Fibroblast of peridontal ligament (primary cell): ENCODE data around the gene MANEA.
"Not testable (repeated sequence)": the region's sequence is repeated elsewhere in the genome, so short reads cannot be mapped to it uniquely, and the experiment has no call there.

Experiments used
- DNase-seq: peaks from one replicate; pipeline ENCODE4 v3.0.0-alpha.2; 2010; ENCODE audit errors: extremely low read depth

The MANEA gene

DNA sequence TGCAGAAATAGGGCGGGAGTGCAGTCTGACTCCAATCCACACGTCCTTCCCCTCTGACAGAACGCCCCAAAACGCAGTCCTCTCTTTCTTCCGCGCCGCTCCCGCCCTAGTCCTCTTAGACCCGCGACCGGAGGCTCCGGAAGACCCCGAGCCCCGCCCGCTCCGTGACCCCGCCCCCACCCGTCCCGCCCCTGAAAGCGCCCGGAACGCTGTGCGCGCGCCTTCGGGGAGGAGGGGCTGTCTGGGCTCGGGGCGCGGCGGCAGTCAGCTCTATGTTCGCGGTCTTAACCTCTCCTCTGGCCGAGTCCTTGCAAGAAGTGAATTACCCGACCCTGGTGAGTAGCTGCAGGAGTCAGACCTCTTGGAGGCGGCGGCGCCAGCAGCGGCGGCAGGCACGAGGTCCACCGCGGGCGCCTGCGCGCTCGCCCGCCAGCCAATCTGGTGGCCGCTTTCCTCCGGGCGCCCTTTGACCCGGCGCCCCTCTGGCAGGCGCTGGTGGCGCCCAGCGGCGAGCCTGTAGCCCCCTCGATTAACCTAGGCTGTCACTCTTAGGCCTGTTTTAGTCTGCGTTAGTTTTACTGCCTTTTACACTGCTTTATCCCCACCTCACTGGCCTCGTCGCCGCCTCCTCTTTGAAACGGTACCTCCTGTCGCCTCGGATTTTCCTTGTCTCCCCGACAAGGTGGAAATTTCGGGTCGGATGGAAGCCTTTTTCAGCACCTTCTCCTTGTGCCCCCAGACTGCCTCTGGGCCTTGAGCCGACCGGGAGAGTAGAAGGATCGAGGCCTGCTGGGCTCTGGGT is at the start of gene MANEA:
Gene MANEA, plus strand, starts transcription at position 232 of the 802 bp plus-strand sequence. CDS start 8,905 bp downstream, outside the sequence.
- DNase-seq = peak; percentile 77

GRCh38 chr6:95529762-95530161 is 47.6 kb upstream of the MANEA start:
- no peak for DNase-seq

GRCh38 chr6:95530176-95530819 is 47.0 kb upstream of the MANEA start:
- no peak for DNase-seq

- DNase-seq = no peak
Observed at GRCh38 chr6:95543798-95544197, 33.5 kb upstream of the MANEA start.

DNA sequence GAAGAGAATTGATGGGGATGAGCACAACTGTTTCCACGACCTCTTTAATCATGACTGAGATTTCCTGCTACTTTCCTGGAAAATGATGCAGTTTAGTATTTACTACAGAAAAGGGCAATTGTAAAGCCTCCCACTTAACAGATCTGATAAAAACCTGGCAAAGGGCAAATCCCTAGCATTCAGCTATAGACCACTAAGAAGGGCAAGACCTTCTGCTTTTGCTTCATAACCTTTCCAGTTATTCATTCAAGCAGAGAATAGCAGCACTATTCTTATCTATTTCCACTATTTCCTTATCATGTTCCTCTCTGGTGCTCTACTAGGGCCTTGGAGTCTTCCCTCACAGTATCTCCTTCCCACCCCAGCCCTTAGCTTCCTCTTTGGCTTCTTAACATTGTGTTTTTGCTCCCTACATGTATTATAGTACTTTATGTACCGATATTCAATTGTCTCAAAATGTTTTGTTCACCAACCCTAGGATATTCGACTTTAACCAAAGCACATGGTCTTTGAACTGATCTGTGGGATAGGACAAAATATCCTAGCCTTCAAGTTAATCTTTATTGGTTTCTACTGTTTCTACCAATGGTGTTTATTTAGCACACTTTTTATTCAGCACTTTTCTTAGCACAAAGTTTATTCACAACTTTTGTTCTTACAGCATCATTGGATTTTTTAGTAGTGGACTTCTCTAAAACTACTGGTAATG is 32.7 kb upstream of the MANEA start:
- no peak for DNase-seq

DNA sequence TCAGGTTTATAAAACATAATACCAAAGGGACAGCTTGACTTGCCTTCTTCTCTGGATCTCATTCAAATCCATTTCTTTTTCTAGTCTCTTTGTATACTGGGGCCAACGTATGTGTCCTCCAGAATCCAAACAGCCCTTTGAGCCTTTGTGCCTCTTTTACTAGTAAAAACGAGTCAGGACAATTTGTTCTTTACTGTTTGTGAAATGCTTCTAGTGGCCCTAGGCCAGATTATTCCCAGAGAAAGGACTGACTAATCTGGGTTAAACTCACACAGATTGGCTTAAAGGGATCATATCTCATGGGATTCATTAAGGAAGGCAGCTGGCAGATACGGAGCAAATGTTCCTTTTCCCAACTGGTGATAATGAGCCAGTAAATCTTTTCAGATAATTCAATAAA is 32.1 kb upstream of the MANEA start:
- DNase-seq = no peak

DNA sequence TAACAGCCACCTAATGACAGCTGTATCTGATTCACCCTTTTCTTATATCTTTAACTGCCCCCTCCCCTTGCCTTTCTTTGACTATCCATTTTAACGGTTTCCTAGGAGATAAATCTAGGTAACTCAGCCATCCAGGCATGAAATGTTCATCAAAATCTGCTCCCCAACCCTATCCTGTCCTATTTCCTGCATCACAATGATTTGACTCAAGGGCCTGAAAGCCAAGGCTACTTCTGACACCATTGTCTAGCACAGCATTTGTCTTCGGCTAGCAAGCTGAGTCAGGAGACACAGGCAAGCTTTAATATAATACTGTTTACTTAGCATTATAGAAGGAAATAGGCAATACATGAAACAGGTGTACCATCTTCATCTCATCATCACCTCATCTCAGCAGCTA is 31.6 kb upstream of the MANEA start:
- no peak for DNase-seq

DNA sequence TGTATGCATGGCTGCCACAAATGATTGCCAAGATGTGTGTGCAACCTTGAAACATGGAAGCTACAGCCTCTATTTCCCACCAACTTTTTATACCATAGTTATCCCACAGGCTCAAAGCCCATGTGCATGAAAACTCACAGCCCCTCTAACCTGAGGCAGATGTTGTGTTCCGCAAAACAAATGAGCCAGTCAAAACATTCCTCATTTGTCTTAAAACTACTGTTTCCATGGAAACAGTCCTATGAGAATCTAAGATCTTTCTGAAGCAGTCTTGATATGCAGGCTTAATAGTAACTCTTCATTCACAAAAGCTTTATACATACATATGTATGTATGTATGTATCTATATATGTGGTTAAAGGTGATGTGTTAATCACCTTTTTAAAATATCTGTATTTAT is 31.2 kb upstream of the MANEA start:
- no peak for DNase-seq

DNA sequence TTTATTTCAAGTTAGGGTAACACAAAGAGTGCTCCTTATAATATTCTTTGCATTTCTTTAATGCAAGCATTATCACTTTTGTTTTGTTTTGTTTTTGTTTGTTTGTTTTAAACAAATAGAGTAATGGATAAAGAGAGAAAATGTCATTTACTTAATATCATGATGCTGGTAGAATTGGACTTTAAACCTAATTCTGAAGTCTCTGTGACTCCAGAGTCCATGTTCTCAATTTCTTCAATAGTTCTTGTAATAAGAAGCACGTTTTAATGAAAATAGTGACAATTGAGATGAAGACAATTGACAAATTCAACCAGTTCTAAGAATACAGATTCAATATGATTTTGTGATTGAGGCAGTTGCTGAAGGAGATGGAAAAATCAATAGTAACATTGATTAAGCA is 30.3 kb upstream of the MANEA start:
- DNase-seq = no peak

DNA sequence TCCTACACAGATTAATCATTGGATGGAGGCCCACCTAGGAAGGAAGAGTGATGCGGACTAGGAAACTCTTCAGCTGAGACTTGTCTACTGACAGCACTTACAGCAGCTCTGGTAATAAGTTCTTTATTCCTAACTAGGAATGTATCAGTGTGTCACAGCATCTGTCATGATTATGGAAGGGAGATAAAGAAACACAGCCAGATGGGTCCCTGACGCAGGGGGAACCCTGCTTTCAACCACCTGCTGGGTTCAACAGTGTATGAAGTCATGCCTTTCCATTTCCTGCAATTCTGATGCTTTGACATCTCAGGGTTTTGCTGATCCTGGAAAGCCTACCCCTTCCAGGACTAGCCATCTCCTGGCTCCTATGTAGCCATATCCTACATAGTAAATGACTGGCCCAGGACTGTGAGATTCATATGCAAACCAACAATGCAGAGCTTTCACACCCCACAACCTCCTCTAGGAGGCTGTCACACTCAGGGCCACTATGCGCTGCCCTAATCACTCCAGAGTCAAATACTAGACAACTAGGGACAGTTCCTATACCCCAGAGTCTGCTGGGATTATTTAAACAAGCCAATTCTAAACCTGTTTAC is 29.0 kb upstream of the MANEA start:
- no peak for DNase-seq

DNA sequence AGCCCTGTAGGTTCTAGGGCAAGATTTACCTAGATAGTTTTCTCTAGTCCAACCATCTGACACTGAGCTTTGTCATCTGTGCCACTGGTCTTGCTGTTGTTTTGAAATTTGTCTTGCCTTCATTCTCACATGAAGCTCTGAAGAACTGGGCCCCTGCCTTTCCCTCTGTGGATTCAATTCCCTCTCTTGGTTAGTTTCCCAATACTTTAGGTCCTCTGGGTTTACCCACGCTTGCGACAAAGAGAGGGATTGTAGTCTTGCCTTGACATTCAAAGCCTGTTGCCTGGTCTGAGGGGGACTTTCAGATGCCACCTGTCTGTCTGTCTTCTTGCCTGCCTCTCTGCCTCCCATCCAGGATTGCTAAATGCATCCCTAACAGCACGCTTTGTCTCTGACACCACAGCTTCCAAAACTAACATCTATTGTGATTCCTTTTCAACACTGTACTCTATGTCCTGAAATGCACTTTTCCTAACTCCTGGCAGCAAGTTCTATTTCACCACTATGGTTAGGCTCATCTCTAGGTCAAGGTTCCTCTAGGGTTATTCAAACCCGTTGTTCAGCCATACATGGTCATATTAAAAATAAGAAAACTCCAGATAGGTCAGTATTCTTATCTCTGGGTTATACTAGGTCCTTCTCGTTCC is 25.5 kb upstream of the MANEA start:
- no peak for DNase-seq

- DNase-seq = no peak
Observed at GRCh38 chr6:95553880-95554279, 23.5 kb upstream of the MANEA start.

GRCh38 chr6:95560956-95561355 is 16.4 kb upstream of the MANEA start:
- DNase-seq = not testable (repeated sequence)

DNA sequence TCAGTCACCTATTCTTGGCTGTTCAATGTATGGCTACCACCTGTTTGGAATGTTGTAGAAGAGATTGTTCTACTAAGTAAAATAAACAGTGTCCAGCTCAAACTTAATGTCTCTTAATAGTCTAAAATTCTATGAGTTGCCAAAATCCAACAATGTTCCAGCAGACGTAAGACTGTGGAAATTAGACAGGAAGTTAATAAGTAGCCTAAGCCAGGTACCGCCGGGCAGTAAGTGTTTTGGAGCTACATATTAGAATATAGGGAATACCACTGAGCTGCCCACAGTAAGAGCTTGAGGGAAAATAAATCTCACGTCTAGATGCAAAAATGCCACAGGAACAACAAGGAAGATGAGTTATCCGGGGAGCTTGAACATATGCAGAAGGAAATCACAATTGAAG is 7.8 kb upstream of the MANEA start:
- DNase-seq = no peak

DNA sequence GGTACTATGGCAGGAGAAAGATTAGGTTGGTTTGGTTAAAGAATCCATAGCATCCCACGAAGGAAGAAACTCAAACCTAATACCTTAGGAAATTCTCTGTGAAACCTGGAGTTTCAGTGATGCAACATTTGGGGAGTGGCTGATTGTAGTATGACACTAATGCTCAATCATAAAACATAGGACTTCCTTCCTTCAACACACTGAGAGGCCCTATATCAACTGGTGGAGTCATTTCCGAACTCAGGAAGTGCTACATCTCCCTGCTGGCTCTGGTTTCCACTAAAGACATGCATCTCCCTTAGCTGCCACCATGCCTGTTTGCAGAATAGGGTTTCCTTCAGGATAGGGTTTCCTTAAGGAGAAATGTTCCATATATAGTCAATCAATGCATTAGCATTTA is 5.2 kb upstream of the MANEA start:
- no peak for DNase-seq

DNA sequence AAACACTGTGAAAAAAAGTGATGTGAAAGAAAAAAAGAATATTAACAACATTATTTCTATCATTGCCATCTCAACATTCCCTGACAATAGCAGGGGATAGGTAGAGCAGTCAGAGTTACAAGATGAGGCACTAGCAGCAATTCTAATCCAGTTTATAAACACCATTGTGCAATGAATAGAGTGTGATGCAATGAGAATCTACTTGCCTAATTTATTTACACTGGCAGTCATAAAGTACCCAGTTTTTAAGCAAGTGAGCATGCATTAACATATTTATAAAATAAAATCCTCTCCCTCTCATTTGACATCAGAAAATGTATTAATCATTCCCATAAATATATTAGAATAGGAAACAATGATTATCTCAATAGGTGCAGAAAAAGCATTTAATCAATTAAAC is 2.5 kb upstream of the MANEA start:
- DNase-seq = peak; percentile 74

GRCh38 chr6:95576218-95576997 is 927 bp upstream of the MANEA start:
- peak; percentile 9 for DNase-seq

DNA sequence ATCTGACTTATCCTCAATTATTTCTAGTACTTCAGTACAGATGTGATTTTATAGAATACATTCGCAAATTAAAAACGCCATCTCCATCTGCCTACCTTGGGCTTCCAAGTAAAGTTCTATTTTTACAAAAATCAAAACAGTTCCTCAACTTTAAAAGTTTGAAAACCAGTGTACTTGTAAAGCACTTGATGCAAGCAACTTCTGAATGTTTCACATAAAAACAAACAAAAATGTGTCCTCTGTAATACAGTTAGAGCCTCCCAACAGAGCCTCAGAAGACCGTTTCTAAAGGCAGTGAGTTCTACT is 384 bp upstream of the MANEA start:
- DNase-seq = no peak

- DNase-seq = no peak
Observed at GRCh38 chr6:95578106-95578410, 723 bp downstream of the MANEA start.

- DNase-seq = peak; percentile 57
Observed at GRCh38 chr6:95581073-95581472, 3.7 kb downstream of the MANEA start.

- not testable (repeated sequence) for DNase-seq
Observed at GRCh38 chr6:95584226-95584625, 6.9 kb downstream of the MANEA start.
